Endothelial cell of umbilical vein (primary cell): ENCODE results near the gene SPEM1. TPM values are rescaled to one million over a fixed set of nuclear protein-coding genes. Genes with fewer than 3 reads are reported as not detected.

Experiments used
- BruUV-seq: library from RNA; stranded (reverse); fragments of 400-500 nt; replicated peaks from 2 replicates; lab custom pipeline; 2021; lab: Mats Ljungman, UMichigan
- CTCF ChIA-PET: fragments of 300-600, 350-600 bp; sonication (Branson Sonifier 250); formaldehyde crosslinking; loops from one replicate; lab custom pipeline; 2021; ENCODE audit warnings: antibody characterized with exemption, inconsistent platforms; lab: Charles Lee
- POLR2A ChIA-PET: fragments of 300-600, 350-600 bp; sonication (Branson Sonifier 250); formaldehyde crosslinking; loops from one replicate; lab custom pipeline; 2021; ENCODE audit warnings: antibody characterized with exemption, inconsistent platforms; lab: Charles Lee
- DNase-seq: peaks from one replicate; pipeline ENCODE4 v3.0.0-alpha.2; 2011; ENCODE audit warnings: low read depth, low spot score
- FAIRE-seq: peaks from 2 replicates; lab custom pipeline; 2011; peaks lifted over from hg19 to GRCh38; lab: Jason Lieb, UNC
- H2AFZ ChIP-seq: 2 replicates; pipeline ENCODE4 v1.6.0; 2012; ENCODE audit warnings: low read depth, low read length, control low read depth, inconsistent platforms
- H3K27ac ChIP-seq: 2 replicates; pipeline ENCODE4 v1.5.1; 2011; ENCODE audit warnings: low read depth, mild to moderate bottlenecking, control low read depth, low read length, moderate library complexity; ENCODE audit not compliant: insufficient read depth
- H3K27me3 ChIP-seq, 2 experiments: 2 replicates each; pipeline versions ENCODE4 v1.6.0 to v1.6.1; 2011; ENCODE audit warnings: low read length in 2 of 2, mixed read lengths in 1 of 2; ENCODE audit not compliant: control insufficient read depth in 2 of 2, insufficient read depth in 2 of 2
- H3K36me3 ChIP-seq, 2 experiments: 2 replicates in 1 of 2; 3 replicates in 1 of 2; pipeline ENCODE4 v1.5.1; 2011; ENCODE audit warnings: low read length in 2 of 2, mild to moderate bottlenecking in 1 of 2, moderate library complexity in 1 of 2; ENCODE audit not compliant: control insufficient read depth in 2 of 2, insufficient read depth in 2 of 2; ENCODE audit errors: extremely low read depth in 1 of 2
- H3K4me1 ChIP-seq: 3 replicates; pipeline ENCODE4 v1.5.1; 2011; ENCODE audit warnings: mild to moderate bottlenecking, low read length; ENCODE audit not compliant: control insufficient read depth, insufficient read depth; ENCODE audit errors: extremely low read depth
- H3K4me2 ChIP-seq: 2 replicates; pipeline ENCODE4 v1.6.1; 2011; ENCODE audit warnings: low read length, control low read depth, mixed read lengths; ENCODE audit not compliant: insufficient read depth
- H3K4me3 ChIP-seq, 3 experiments: fragments of 200-600 bp in 1 of 3; sonication (generic), shearing (Covaris generic) in 1 of 3; replicated peaks in 1 of 3; 2 replicates each; pipeline ENCODE4 v1.5.1; 2011 to 2016; ENCODE audit warnings: control low read depth in 3 of 3, low read length in 3 of 3, mild to moderate bottlenecking in 2 of 3, inconsistent platforms in 1 of 3, low read depth in 1 of 3, moderate library complexity in 1 of 3; ENCODE audit not compliant: insufficient read depth in 1 of 3
- H3K79me2 ChIP-seq: 2 replicates; pipeline ENCODE4 v1.6.0; 2012; ENCODE audit warnings: low read length, inconsistent platforms; ENCODE audit not compliant: control insufficient read depth, insufficient read depth
- H3K9ac ChIP-seq: replicated peaks from 2 replicates; pipeline ENCODE3; 2011; ENCODE audit warnings: low read length, control low read depth; ENCODE audit not compliant: insufficient read depth; ENCODE audit errors: extremely low read depth
- H3K9me1 ChIP-seq: replicated peaks from 3 replicates; pipeline ENCODE4 v1.6.0; 2011; ENCODE audit warnings: mild to moderate bottlenecking, low read length; ENCODE audit not compliant: control insufficient read depth, insufficient read depth; ENCODE audit errors: extremely low read depth
- H3K9me3 ChIP-seq: replicated peaks from 2 replicates; pipeline ENCODE4 v1.5.1; 2012; ENCODE audit warnings: low read length, inconsistent platforms; ENCODE audit not compliant: control insufficient read depth, insufficient read depth
- H4K20me1 ChIP-seq: replicated peaks from 2 replicates; pipeline ENCODE3; 2011; ENCODE audit warnings: mild to moderate bottlenecking, low read length; ENCODE audit not compliant: control insufficient read depth, insufficient read depth; ENCODE audit errors: extremely low read depth
- CTCF ChIP-seq, 2 donors: IDR thresholded peaks; 1 replicate in 1 of 2; 2 replicates in 1 of 2; pipeline ENCODE4 v1.5.1; 2011; ENCODE audit warnings: low read length in 2 of 2, mild to moderate bottlenecking in 2 of 2, moderate library complexity in 2 of 2, control low read depth in 1 of 2, inconsistent platforms in 1 of 2, low read depth in 1 of 2; ENCODE audit not compliant: insufficient read depth in 1 of 2; ENCODE audit errors: extremely low read depth in 1 of 2
- EZH2 ChIP-seq: IDR thresholded peaks from 2 replicates; pipeline ENCODE4 v1.6.1; 2012; ENCODE audit warnings: borderline replicate concordance, low read depth, mild to moderate bottlenecking, moderate library complexity, low read length, inconsistent platforms; ENCODE audit not compliant: severe bottlenecking
- FOS ChIP-seq: IDR thresholded peaks from 2 replicates; pipeline ENCODE4 v1.6.1; 2011; ENCODE audit warnings: mild to moderate bottlenecking, low read length, moderate library complexity, borderline replicate concordance; ENCODE audit not compliant: insufficient read depth
- GATA2 ChIP-seq: IDR thresholded peaks from 2 replicates; pipeline ENCODE4 v1.7.0; 2011; ENCODE audit warnings: low read depth, mild to moderate bottlenecking, moderate library complexity, mixed read lengths, low read length; ENCODE audit not compliant: insufficient read length, insufficient read depth
- JUN ChIP-seq: IDR thresholded peaks from 2 replicates; pipeline ENCODE4 v1.6.1; 2011; ENCODE audit warnings: borderline replicate concordance, low read depth; ENCODE audit not compliant: insufficient read length, insufficient read depth
- MAX ChIP-seq: IDR thresholded peaks from 2 replicates; pipeline ENCODE4 v1.6.1; 2011; ENCODE audit not compliant: insufficient read depth, insufficient read length
- MYC ChIP-seq: IDR thresholded peaks from one replicate; pipeline ENCODE4 v1.6.1; 2011; ENCODE audit warnings: mild to moderate bottlenecking, low read depth, low read length
- POLR2A ChIP-seq: IDR thresholded peaks from 2 replicates; pipeline ENCODE4 v1.6.1; 2012; ENCODE audit warnings: low read depth, mild to moderate bottlenecking, control low read depth, low read length
- POLR2AphosphoS5 ChIP-seq: IDR thresholded peaks from 2 replicates; pipeline ENCODE4 v1.6.1; 2012; ENCODE audit warnings: low read depth, mild to moderate bottlenecking, control low read depth, low read length, moderate library complexity; ENCODE audit not compliant: insufficient read depth
- dilution Hi-C: fragments of 300-500 bp; cut with MboI; formaldehyde crosslinking; loops from one replicate; pipeline ENCODE4 v1.15.0; 2019; ENCODE audit warnings: low sequenced_read_pairs; ENCODE audit not compliant: extremely low pct_ligation_motif_present
- intact Hi-C: fragments of 100-400 bp; cut with micrococcal nuclease; formaldehyde crosslinking; loops from one replicate; pipeline ENCODE4 v1.10.0; 2022
- polyA plus RNA-seq, 4 experiments: library from polyadenylated mRNA; depleted of rRNA in 3 of 4; stranded (reverse) in 3 of 4; unstranded in 1 of 4; fragments of >200 nt; gene quantifications; 2 replicates each; pipeline versions ENCODE4 v1.2.1 to v1.2.3, GENCODE V29; 2011 to 2012; ENCODE audit warnings: missing spikeins in 1 of 4
- total RNA-seq: library from RNA; stranded (reverse); gene quantifications from 2 replicates; pipeline ENCODE4 v1.2.3, GENCODE V29; 2021

SPEM1 gene
- total and polyA plus RNA-seq, 2 donors (not counting 3 experiments of a cell fraction or from before 2014, with no cell fraction given) = not detected

GRCh38 chr17:7429722-7430121 is 9.6 kb downstream of the SPEM1 start:
- POLR2A ChIA-PET = no interaction called here
- H3K9ac ChIP-seq = no peak overlapping the region
- CTCF ChIA-PET = no interaction called here

More at GRCh38 chr17:7429722-7430121, 9.6 kb downstream of the SPEM1 start:
- DNase-seq = no peak
- BruUV-seq = no TSS peak
- H3K27ac ChIP-seq = no peak overlapping the region
- no peak overlapping the region for H2AFZ ChIP-seq
- TF ChIP-seq FOS (no peak), EZH2 (no peak), MYC (no peak), POLR2A (no peak), GATA2 (no peak), POLR2AphosphoS5 (no peak), CTCF (IDR thresholded peaks at IDR 0.05; ENCODE audit: extremely low read depth in 1 of 2, insufficient read depth in 1 of 2, low read depth in 1 of 2, low read length in 2 of 2) (no peak), JUN (no peak), MAX (no peak)
- H3K79me2 ChIP-seq = no peaks in the 10 kb centered on the region
- H3K4me2 ChIP-seq = no peak overlapping the region
- no peaks in the 10 kb centered on the region for H4K20me1 ChIP-seq
- no peak overlapping the region for H3K4me3 ChIP-seq
- intact Hi-C loops = no loop called here
- dilution Hi-C loops = no loop called here
- no peaks in the 10 kb centered on the region for H3K4me1 ChIP-seq
- no peaks in the 10 kb centered on the region for H3K9me3 ChIP-seq
- H3K36me3 ChIP-seq = no peaks in the 10 kb centered on the region
- FAIRE-seq = no peak
- H3K27me3 ChIP-seq = no peaks in the 10 kb centered on the region
- no peaks in the 10 kb centered on the region for H3K9me1 ChIP-seq
